Measurements from ENCODE around the gene TCF7L2.

GRCh38 chr10:113199459-113199858 is 249.4 kb downstream of the TCF7L2 start:
- TF ChIP-seq CTCF (conservative IDR thresholded peaks at IDR 0.05 in 1 of 2, IDR thresholded peaks at IDR 0.05 in 1 of 2; ENCODE audit: low read depth in 1 of 2, low read length in 2 of 2): no peak
- no peak for TF ChIP-seq EZH2 (IDR thresholded peaks at IDR 0.05; ENCODE audit: low read length, missing control alignments)
